Glutamatergic neuron (in vitro differentiated cells): Measurements from ENCODE around the gene GPHN. TPM values are rescaled to one million over a fixed set of nuclear protein-coding genes. Genes with fewer than 3 reads are reported as not detected.

Source experiments
- DNase-seq: peaks from one replicate; pipeline ENCODE4 v3.0.0; 2022
- H3K27ac Mint-ChIP-seq: one replicate; pipeline ENCODE4 v1.8.0; 2020; ENCODE audit warnings: mild to moderate bottlenecking, mixed read lengths, inconsistent platforms; ENCODE audit not compliant: unreplicated experiment
- H3K27me3 Mint-ChIP-seq: one replicate; pipeline ENCODE4 v1.8.0; 2020; ENCODE audit warnings: mild to moderate bottlenecking, moderate library complexity, mixed read lengths, inconsistent platforms; ENCODE audit not compliant: unreplicated experiment
- H3K36me3 Mint-ChIP-seq: one replicate; pipeline ENCODE4 v1.8.0; 2020; ENCODE audit warnings: mild to moderate bottlenecking, mixed read lengths, inconsistent platforms; ENCODE audit not compliant: unreplicated experiment
- H3K4me1 Mint-ChIP-seq: one replicate; pipeline ENCODE4 v1.8.0; 2020; ENCODE audit warnings: mild to moderate bottlenecking, low read depth, mixed read lengths, inconsistent platforms; ENCODE audit not compliant: unreplicated experiment
- H3K4me3 Mint-ChIP-seq: one replicate; pipeline ENCODE4 v1.8.0; 2020; ENCODE audit warnings: mild to moderate bottlenecking, mixed read lengths, inconsistent platforms; ENCODE audit not compliant: unreplicated experiment
- H3K9me3 Mint-ChIP-seq: one replicate; pipeline ENCODE4 v1.8.0; 2020; ENCODE audit warnings: mild to moderate bottlenecking, moderate library complexity, mixed read lengths, inconsistent platforms; ENCODE audit not compliant: unreplicated experiment
- CTCF ChIP-seq: fragments of 200-600 bp; sonication (generic); IDR thresholded peaks from one replicate; pipeline ENCODE4 v1.5.0; 2021; ENCODE audit not compliant: partially characterized antibody, unreplicated experiment
- total RNA-seq: library from RNA; stranded (reverse); fragmentation: NEBNext Ultra II Directional; extraction: Animal tissue kit (Norgen Biotek cat#: 25700); gene quantifications from one replicate; pipeline ENCODE4 v1.2.1, GENCODE V29; 2021; ENCODE audit not compliant: unreplicated experiment

GPHN gene
- total RNA-seq, 1 donor from 2014 or later, result 29.8 TPM

- Mint-ChIP-seq H3K4me3 (no peak overlapping the region), H3K36me3 (no peaks in the 10 kb centered on the region), H3K27ac (no peak overlapping the region), H3K4me1 (peaks cover 2% of the 10 kb centered on the region), H3K9me3 (no peaks in the 10 kb centered on the region), H3K27me3 (no peaks in the 10 kb centered on the region)
- DNase-seq, result no peak
- no peak for TF ChIP-seq CTCF
These were observed 24.6 kb upstream of the GPHN start for GRCh38 chr14:66483322-66483721.

- no peak overlapping the region for H3K27ac Mint-ChIP-seq
- no peaks in the 10 kb centered on the region for H3K9me3 Mint-ChIP-seq
- TF ChIP-seq CTCF, result no peak
- no peak for DNase-seq
- peaks cover 2% of the 10 kb centered on the region for H3K4me1 Mint-ChIP-seq
- H3K4me3 Mint-ChIP-seq, result no peak overlapping the region
- no peaks in the 10 kb centered on the region for H3K27me3 Mint-ChIP-seq
- H3K36me3 Mint-ChIP-seq, result no peaks in the 10 kb centered on the region
These were observed 22.9 kb upstream of the GPHN start for GRCh38 chr14:66485029-66485428.

- Mint-ChIP-seq H3K27ac (no peak within 1 kb of the TSS), H3K9me3 (no peaks in the 10 kb centered on the region), H3K4me3 (no peak within 1 kb of the TSS), H3K4me1 (peaks cover 2% of the 10 kb centered on the region), H3K36me3 (no peaks in the 10 kb centered on the region), H3K27me3 (no peaks in the 10 kb centered on the region)
- no peak for TF ChIP-seq CTCF
- no peak for DNase-seq
These were observed 22.0 kb upstream of the GPHN start, which contains the start of gene CCDC196 for GRCh38 chr14:66485910-66486421. TSS of gene CCDC196 (plus strand) at chr14:66486371. CDS start at chr14:66486503, 132 bp downstream.

- H3K9me3 Mint-ChIP-seq, result no peaks in the 10 kb centered on the region
- no peak overlapping the region for H3K27ac Mint-ChIP-seq
- H3K4me1 Mint-ChIP-seq, result no peaks in the 10 kb centered on the region
- DNase-seq, result no peak
- H3K4me3 Mint-ChIP-seq, result no peak overlapping the region
- H3K27me3 Mint-ChIP-seq, result no peaks in the 10 kb centered on the region
- H3K36me3 Mint-ChIP-seq, result no peaks in the 10 kb centered on the region
- TF ChIP-seq CTCF, result no peak
These were observed 20.8 kb upstream of the GPHN start for GRCh38 chr14:66487164-66487563.

GRCh38 chr14:66490143-66491111 is 17.5 kb upstream of the GPHN start:
- peaks cover 7% of the 10 kb centered on the region for H3K4me1 Mint-ChIP-seq
- H3K4me3 Mint-ChIP-seq, result no peak overlapping the region
- TF ChIP-seq CTCF, result no peak

More at GRCh38 chr14:66490143-66491111, 17.5 kb upstream of the GPHN start:
- Mint-ChIP-seq H3K9me3 (no peaks in the 10 kb centered on the region), H3K27ac (no peak overlapping the region), H3K36me3 (no peaks in the 10 kb centered on the region), H3K27me3 (no peaks in the 10 kb centered on the region)
- DNase-seq, result no peak
